ENCODE measurements around the gene TMEM127. TPM values are rescaled to one million over a fixed set of nuclear protein-coding genes. Genes with fewer than 3 reads are reported as not detected.

The TMEM127 gene
- total RNA-seq, 1 experiment from 2014 or later, result 25.3 TPM

GRCh38 chr2:96273763-96274162, 8.0 kb upstream of the TMEM127 start:
- no peaks in the 10 kb centered on the region for H3K27me3 ChIP-seq (ENCODE audit: insufficient read depth, low read length)
- no peak overlapping the region for H3K27ac ChIP-seq (ENCODE audit: low read depth, low read length)
- BruUV-seq (replicated peaks), result no TSS peak
- H3K36me3 ChIP-seq (ENCODE audit: control insufficient read depth in 1 of 2, insufficient read depth in 2 of 2, low read length in 2 of 2), result peaks cover 54% of the 10 kb centered on the region in 2 experiments
- peaks cover 0 to 5% of the 10 kb centered on the region in 2 experiments; a peak in 1 of 4 replicates for H3K4me1 ChIP-seq (ENCODE audit: control insufficient read depth in 1 of 2, insufficient read depth in 2 of 2, low read length in 2 of 2)
- no peak overlapping the region for H3K4me3 ChIP-seq (replicated peaks in 1 of 2; ENCODE audit: low read depth in 1 of 2, low read length in 2 of 2)
- ATAC-seq (no peak), DNase-seq (ENCODE audit: low read depth, low spot score) (no peak)
- no peak overlapping the region for H3K9ac ChIP-seq (ENCODE audit: low read length)
- RAD21 ChIA-PET (ENCODE audit: low non-redundant PET in 1 of 2, low total read pairs in 2 of 2, uncharacterized antibody in 2 of 2, unreplicated experiment in 2 of 2), result no interaction called here
- H3K9me3 ChIP-seq (ENCODE audit: control insufficient read depth in 1 of 2, insufficient read depth in 1 of 2, low read depth in 1 of 2, low read length in 2 of 2), result no peaks in the 10 kb centered on the region
- no peak overlapping the region for H3K4me2 ChIP-seq (ENCODE audit: low read length)
- intact Hi-C loops (cut with micrococcal nuclease), result loop anchor here (5.0 kb wide), 1 partner anchor 234 kb away; the partner anchor contains the start of gene NEURL3
- CTCF ChIA-PET, result no interaction called here
- no peaks in the 10 kb centered on the region for H3K9me2 ChIP-seq (ENCODE audit: insufficient read depth)
- no peak for TF ChIP-seq CBX3 (IDR thresholded peaks at IDR 0.05; ENCODE audit: low read depth)
- no peak for TF ChIP-seq YY1 (IDR thresholded peaks at IDR 0.05; ENCODE audit: extremely low read depth, insufficient replicate concordance, low read depth, low read length)
- TF ChIP-seq ZNF274 (IDR thresholded peaks at IDR 0.05; ENCODE audit: low read depth, low read length), result no peak
- TF ChIP-seq EZH2 (IDR thresholded peaks at IDR 0.05), result no peak
- TF ChIP-seq, protein P1, sequence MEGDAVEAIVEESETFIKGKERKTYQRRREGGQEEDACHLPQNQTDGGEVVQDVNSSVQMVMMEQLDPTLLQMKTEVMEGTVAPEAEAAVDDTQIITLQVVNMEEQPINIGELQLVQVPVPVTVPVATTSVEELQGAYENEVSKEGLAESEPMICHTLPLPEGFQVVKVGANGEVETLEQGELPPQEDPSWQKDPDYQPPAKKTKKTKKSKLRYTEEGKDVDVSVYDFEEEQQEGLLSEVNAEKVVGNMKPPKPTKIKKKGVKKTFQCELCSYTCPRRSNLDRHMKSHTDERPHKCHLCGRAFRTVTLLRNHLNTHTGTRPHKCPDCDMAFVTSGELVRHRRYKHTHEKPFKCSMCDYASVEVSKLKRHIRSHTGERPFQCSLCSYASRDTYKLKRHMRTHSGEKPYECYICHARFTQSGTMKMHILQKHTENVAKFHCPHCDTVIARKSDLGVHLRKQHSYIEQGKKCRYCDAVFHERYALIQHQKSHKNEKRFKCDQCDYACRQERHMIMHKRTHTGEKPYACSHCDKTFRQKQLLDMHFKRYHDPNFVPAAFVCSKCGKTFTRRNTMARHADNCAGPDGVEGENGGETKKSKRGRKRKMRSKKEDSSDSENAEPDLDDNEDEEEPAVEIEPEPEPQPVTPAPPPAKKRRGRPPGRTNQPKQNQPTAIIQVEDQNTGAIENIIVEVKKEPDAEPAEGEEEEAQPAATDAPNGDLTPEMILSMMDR (IDR thresholded peaks at IDR 0.05 in 2 of 3, conservative IDR thresholded peaks at IDR 0.05 in 1 of 3; ENCODE audit: borderline replicate concordance in 1 of 3, insufficient read depth in 1 of 3, low read depth in 2 of 3, low read length in 2 of 3), result no peak
- no peak for TF ChIP-seq SP1 (IDR thresholded peaks at IDR 0.05; ENCODE audit: low read depth)
- no peak for TF ChIP-seq EGR1 (IDR thresholded peaks at IDR 0.05; ENCODE audit: low read depth)
- TF ChIP-seq FOSL1 (IDR thresholded peaks at IDR 0.05; ENCODE audit: low read depth), result no peak
- no peak for TF ChIP-seq SRF (IDR thresholded peaks at IDR 0.05; ENCODE audit: low read depth)
- no peak for TF ChIP-seq ATF3 (IDR thresholded peaks at IDR 0.05)
- TF ChIP-seq ELF1 (IDR thresholded peaks at IDR 0.05; ENCODE audit: borderline replicate concordance, low read depth), result no peak
- POLR2A ChIA-PET, result no interaction called here
- no peaks in the 10 kb centered on the region for H4K20me1 ChIP-seq (ENCODE audit: insufficient read depth)
- H2AFZ ChIP-seq (ENCODE audit: low read depth, low read length, poor library complexity, severe bottlenecking), result no peak overlapping the region
- H3K79me2 ChIP-seq (ENCODE audit: insufficient read depth, low read length), result peaks cover 9% of the 10 kb centered on the region; the same call in 1 of the 2 replicates

Data from HCT116 (cell line).